RWPE1 (cell line): ENCODE data around the gene SIX4.
"Not testable (repeated sequence)": the region's sequence is repeated elsewhere in the genome, so short reads cannot be mapped to it uniquely, and the experiment has no call there.

Source experiments
- CTCF ChIA-PET: fragments of 350-600 bp; sonication (Branson Sonifier 250); formaldehyde crosslinking; extraction: SDS; loops from one replicate; lab custom pipeline; 2021; lab: Yijun Ruan, JAX
- POLR2A ChIA-PET: fragments of 400-600 bp; formaldehyde crosslinking; extraction: SDS; loops from one replicate; lab custom pipeline; 2020; ENCODE audit warnings: antibody characterized with exemption; ENCODE audit not compliant: low non-redundant PET; lab: Yijun Ruan, JAX
- DNase-seq: peaks from one replicate; pipeline ENCODE4 v3.0.0; 2012; ENCODE audit warnings: low spot score
- H3K27ac ChIP-seq: fragments of 450-650 bp; 2 replicates; pipeline ENCODE4 v1.5.1; 2017
- CTCF ChIP-seq: fragments of 450-650 bp; conservative IDR thresholded peaks from 2 replicates; pipeline ENCODE4 v1.5.1; 2017; ENCODE audit warnings: low read depth, mild to moderate bottlenecking

SIX4 gene

DNA sequence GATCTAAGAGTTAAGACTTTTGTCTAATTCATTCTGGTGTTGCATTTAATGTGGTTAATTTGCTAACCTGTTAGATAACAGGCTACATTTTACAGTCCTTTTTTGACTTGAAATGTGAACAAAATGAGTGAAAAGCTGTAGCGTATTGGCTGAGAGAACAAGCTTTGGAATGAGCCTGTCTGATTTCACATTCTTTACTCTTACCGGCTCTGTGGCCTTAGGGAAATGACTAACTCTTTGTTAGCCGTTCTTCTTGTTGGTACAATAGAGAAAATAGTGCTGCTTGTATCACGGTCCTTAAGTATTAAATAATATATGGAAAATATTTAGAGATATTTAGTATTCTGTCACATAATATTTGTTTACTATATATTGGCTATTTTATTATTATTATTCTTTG, 12.3 kb upstream of the SIX4 start:
- H3K27ac ChIP-seq, result no peak overlapping the region
- POLR2A ChIA-PET, result interaction anchor here (0.6 kb wide), 1 partner anchor 11 kb away, joined by 3 read pairs; no protein-coding TSS in a partner anchor
- no peak for DNase-seq
- no peak for TF ChIP-seq CTCF
- CTCF ChIA-PET, result interaction anchor here (0.6 kb wide), 1 partner anchor 59 kb away, joined by 3 read pairs; no protein-coding TSS in a partner anchor

DNA sequence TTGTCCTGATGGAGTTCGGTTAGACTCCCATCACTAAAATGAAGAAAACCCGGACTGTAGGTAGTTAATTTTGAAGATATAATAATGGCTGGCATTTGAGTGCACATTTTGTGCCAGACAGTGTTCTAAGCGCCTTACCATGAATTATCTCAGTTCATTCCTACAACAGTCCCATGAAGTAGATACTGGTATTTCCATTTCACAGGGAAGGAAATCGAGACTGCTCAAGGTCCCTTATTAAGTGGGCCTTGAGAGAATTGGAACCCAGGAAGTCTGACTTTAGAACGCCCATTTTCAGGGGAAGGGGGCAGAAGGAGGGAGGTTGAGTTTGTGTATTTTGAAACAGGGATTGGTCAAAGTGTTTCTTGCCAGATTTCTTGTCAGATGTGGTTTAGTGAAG, 11.3 kb upstream of the SIX4 start:
- CTCF ChIA-PET, result no interaction called here
- no peak for DNase-seq
- TF ChIP-seq CTCF, result no peak
- POLR2A ChIA-PET, result no interaction called here
- H3K27ac ChIP-seq, result no peak overlapping the region

DNA sequence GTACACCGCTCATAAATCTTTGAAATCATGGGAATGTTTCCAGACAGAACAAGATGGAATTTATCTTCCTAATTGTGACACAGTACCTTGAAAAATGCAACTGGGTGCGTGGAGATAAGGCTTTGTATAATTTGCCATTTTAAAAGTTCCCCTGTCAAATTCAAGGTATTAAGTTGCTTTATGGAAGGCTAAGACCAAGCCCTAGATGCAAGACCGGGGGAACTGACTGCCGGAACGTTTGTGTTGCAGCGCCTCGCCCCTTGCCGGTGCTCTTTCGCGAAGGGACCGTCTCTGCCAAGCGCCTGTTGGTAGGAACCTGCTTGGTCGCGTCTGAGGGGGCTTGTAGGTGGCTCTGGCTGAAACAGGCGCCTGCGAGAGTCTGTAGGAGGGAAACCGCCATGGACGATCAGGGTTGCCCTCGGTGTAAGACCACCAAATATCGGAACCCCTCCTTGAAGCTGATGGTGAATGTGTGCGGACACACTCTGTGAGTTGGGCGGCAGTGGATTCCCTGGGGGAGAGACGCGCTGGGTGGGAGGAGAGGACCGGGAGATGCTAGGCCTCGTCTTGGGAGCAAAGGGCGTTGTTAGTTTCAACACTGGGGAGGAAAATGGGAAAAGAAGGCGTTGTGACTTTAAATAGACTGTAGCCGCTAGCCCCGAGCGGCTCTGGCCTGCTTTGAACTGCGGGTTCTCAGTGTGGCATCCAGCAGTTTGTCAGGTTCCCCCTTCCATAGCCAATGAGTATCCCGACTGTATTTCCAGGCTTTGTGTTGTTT, 10.5 kb upstream of the SIX4 start, which contains the start of gene MNAT1:
Gene MNAT1 (plus strand): TSS at position 297 of the 778 bp plus-strand sequence. CDS start 102 bp downstream, at position 399.
- ChIA-PET CTCF (no interaction called here), POLR2A (no interaction called here)
- peak; percentile 52 for DNase-seq
- no peak for TF ChIP-seq CTCF
- H3K27ac ChIP-seq, result peak within 1 kb of the TSS; percentile 81

DNA sequence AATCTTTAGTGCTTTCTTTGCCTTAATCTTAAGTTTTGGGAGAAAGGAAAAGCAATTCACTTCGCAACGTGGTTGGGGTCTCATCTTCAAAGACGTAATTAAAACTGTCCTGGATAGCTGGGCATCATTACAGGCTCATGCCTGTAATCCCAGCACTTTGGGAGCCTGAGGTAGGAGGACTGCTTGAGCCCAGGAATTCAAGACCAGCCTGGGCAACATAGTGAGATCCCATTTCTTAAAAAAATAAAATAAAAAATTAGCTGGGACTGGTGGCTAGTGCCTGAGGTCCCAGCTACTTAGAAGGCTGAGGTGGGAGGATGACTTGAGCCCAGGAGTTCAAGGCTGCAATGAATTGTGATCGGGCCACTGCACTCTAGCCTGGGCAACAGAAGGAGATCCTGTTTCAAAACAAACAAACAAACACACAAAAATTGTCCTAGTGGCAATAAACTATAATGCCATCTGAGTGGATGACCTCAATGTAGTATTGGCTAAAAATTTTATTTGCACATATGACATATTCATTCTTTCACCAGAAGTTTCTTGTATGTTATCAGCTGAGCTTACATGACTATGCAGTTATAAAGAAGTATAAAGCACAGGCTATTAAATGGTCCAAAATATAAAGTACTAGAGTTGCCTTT, 8.8 kb upstream of the SIX4 start:
- ChIA-PET POLR2A (interaction anchor here (0.9 kb wide), 1 partner anchor 10 kb away, joined by 4 read pairs; no protein-coding TSS in a partner anchor), CTCF (interaction anchor here (0.5 to 1.0 kb wide), 2 partner anchors 9 to 77 kb away, joined by 3 to 5 read pairs; partner anchors contain the start of gene SIX4)
- H3K27ac ChIP-seq, result no peak overlapping the region
- no peak for DNase-seq
- no peak for TF ChIP-seq CTCF

GRCh38 chr14:60731291-60731690, 7.1 kb upstream of the SIX4 start:
- DNase-seq, CTCF ChIA-PET, H3K27ac ChIP-seq, POLR2A ChIA-PET: not testable (repeated sequence)

- peak; percentile 27 for DNase-seq
- ChIA-PET POLR2A (interaction anchor here (0.6 kb wide), 1 partner anchor 10 kb away, joined by 4 read pairs; no protein-coding TSS in a partner anchor), CTCF (interaction anchor here (0.9 to 1.8 kb wide), 3 partner anchors 9 to 303 kb away, joined by 3 to 5 read pairs (median 3); partner anchors contain the start of gene SIX1)
- TF ChIP-seq CTCF, result no peak
- peak overlapping the region; percentile 85 for H3K27ac ChIP-seq
Observed at GRCh38 chr14:60723116-60723906, 840 bp downstream of the SIX4 start.
